IPS-20b (cell line): ENCODE data around the gene KIF1A.

ENCODE experiments used
- H3K27ac ChIP-seq: one replicate; pipeline ENCODE4 v1.5.1; 2013; ENCODE audit warnings: low read length
- H3K27me3 ChIP-seq: 2 replicates; pipeline ENCODE4 v1.6.1; 2013; ENCODE audit warnings: mild to moderate bottlenecking, low read length, inconsistent platforms; ENCODE audit not compliant: insufficient read depth
- H3K36me3 ChIP-seq: 2 replicates; pipeline ENCODE4 v1.6.1; 2013; ENCODE audit warnings: low read depth, mild to moderate bottlenecking, inconsistent platforms, low read length, moderate library complexity; ENCODE audit not compliant: insufficient read depth
- H3K4me1 ChIP-seq: 2 replicates; pipeline ENCODE4 v1.6.1; 2013; ENCODE audit warnings: mild to moderate bottlenecking, control low read depth, inconsistent platforms, low read length, moderate library complexity; ENCODE audit not compliant: insufficient read depth
- H3K4me3 ChIP-seq: 2 replicates; pipeline ENCODE4 v1.5.1; 2013; ENCODE audit warnings: mild to moderate bottlenecking, low read length, inconsistent platforms
- H3K9ac ChIP-seq: 2 replicates; pipeline ENCODE4 v1.6.1; 2013; ENCODE audit warnings: low read depth, mild to moderate bottlenecking, inconsistent platforms, low read length, moderate library complexity
- H3K9me3 ChIP-seq: 2 replicates; pipeline ENCODE4 v1.6.1; 2013; ENCODE audit warnings: mild to moderate bottlenecking, low read depth, low read length, inconsistent platforms; ENCODE audit not compliant: insufficient read depth

The KIF1A gene

DNA sequence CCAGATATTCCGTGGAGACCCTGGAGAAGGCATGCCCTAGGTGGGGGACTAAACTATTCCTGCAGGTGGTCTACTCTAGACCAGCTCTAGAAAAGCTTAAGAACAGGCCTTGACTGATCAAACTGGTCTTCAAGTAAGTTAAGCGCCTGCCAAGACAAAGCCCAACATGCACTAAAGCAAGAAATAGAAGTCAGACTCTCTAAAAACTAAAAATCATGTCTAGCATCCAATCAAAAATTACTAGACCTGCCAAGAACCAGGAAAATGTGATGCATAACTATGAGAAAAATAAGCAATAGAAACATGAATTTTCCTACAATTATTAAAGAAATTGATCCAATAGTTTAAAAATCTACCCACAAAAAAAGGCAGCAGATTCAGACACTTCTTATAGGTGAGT, 13.6 kb downstream of the KIF1A start:
- Histone ChIP-seq H3K27me3 (no peaks in the 10 kb centered on the region), H3K27ac (no peak overlapping the region), H3K9ac (no peak overlapping the region)

GRCh38 chr2:240806006-240806405, 14.0 kb downstream of the KIF1A start:
- Histone ChIP-seq H3K9me3 (no peaks in the 10 kb centered on the region), H3K9ac (no peak overlapping the region), H3K27me3 (no peaks in the 10 kb centered on the region), H3K4me1 (peaks cover 3% of the 10 kb centered on the region; the same call in 1 of the 2 replicates), H3K36me3 (peaks cover 37% of the 10 kb centered on the region; the same call in 1 of the 2 replicates), H3K4me3 (no peak overlapping the region), H3K27ac (no peak overlapping the region)

More for the DNA sequence above, 13.6 kb downstream of the KIF1A start:
- Histone ChIP-seq H3K4me1 (peaks cover 3% of the 10 kb centered on the region; the same call in 1 of the 2 replicates), H3K4me3 (no peak overlapping the region), H3K36me3 (peaks cover 37% of the 10 kb centered on the region; the same call in 1 of the 2 replicates), H3K9me3 (no peaks in the 10 kb centered on the region)

- H3K9ac ChIP-seq, result no peak overlapping the region
- peaks cover 3% of the 10 kb centered on the region; the same call in 1 of the 2 replicates for H3K4me1 ChIP-seq
- no peak overlapping the region for H3K4me3 ChIP-seq
- H3K36me3 ChIP-seq, result peaks cover 47% of the 10 kb centered on the region
- H3K27ac ChIP-seq, result no peak overlapping the region
- H3K9me3 ChIP-seq, result no peaks in the 10 kb centered on the region
- H3K27me3 ChIP-seq, result no peaks in the 10 kb centered on the region
These were observed 16.8 kb downstream of the KIF1A start for GRCh38 chr2:240803191-240803590.

- Histone ChIP-seq H3K9ac (no peak overlapping the region), H3K27me3 (no peaks in the 10 kb centered on the region), H3K27ac (no peak overlapping the region), H3K4me3 (no peak overlapping the region), H3K9me3 (no peaks in the 10 kb centered on the region), H3K4me1 (peaks cover under 1% of the 10 kb centered on the region; the same call in 1 of the 2 replicates), H3K36me3 (peaks cover 72% of the 10 kb centered on the region)
These were observed 20.8 kb downstream of the KIF1A start for GRCh38 chr2:240799033-240799820.

DNA sequence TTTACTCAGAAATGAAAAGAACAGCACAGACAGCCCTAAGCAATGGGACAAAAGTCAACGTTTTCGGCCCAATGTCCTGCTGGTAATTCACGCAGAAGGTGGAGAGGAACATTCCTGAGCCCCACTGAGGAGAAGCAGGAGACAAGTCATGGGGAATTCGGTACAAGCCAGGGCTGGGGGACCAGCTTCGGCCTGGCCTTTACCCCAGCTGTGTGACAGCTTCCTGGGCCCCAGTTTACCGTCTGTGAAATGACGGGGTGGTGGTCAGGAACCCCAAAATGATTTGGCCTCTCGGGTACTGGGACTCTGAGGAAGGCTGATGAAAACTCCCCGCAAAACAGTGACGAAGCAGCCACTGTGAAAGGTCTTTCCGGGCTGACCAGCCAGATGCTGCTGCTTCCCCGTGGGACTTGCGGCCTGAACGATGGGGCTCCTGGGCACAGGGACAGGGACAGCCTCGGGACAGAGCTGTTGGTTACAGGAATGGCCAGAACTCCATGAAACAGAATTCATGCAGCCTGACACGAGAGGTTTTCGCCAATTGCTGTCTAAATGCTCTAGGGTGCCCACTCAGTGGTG, 21.6 kb downstream of the KIF1A start:
- H3K4me3 ChIP-seq, result no peak overlapping the region
- H3K4me1 ChIP-seq, result no peaks in the 10 kb centered on the region; the same call in 1 of the 2 replicates
- H3K27ac ChIP-seq, result no peak overlapping the region
- H3K9me3 ChIP-seq, result no peaks in the 10 kb centered on the region
- H3K36me3 ChIP-seq, result peaks cover 76% of the 10 kb centered on the region
- H3K27me3 ChIP-seq, result no peaks in the 10 kb centered on the region
- no peak overlapping the region for H3K9ac ChIP-seq

DNA sequence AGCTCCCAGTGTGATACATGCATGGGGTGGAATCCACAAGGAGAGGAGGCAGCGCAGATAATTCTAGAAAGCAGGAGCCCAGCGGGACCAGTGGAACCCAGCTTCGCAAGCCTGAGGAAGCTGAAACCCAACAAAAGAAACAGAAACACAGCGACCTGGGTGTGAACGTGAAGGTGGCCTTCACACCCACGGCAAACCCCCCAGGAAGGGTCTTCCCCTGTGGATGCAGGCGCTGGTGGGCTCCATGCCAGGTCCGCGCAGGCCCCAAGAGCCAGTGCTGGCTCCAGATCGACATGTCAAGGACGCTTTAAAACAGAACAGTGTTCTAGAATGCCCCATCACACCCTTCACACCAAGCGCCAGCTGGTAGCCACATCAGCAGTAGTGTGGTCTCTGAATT, 22.1 kb downstream of the KIF1A start:
- H3K9me3 ChIP-seq, result no peaks in the 10 kb centered on the region
- no peaks in the 10 kb centered on the region; the same call in 1 of the 2 replicates for H3K4me1 ChIP-seq
- H3K9ac ChIP-seq, result no peak overlapping the region
- H3K27ac ChIP-seq, result no peak overlapping the region
- H3K36me3 ChIP-seq, result peaks cover 75% of the 10 kb centered on the region
- no peaks in the 10 kb centered on the region for H3K27me3 ChIP-seq
- no peak overlapping the region for H3K4me3 ChIP-seq

- no peaks in the 10 kb centered on the region for H3K27me3 ChIP-seq
- no peak overlapping the region for H3K4me3 ChIP-seq
- H3K4me1 ChIP-seq, result no peaks in the 10 kb centered on the region; the same call in 1 of the 2 replicates
- no peaks in the 10 kb centered on the region for H3K9me3 ChIP-seq
- no peak overlapping the region for H3K27ac ChIP-seq
- peaks cover 75% of the 10 kb centered on the region for H3K36me3 ChIP-seq
- no peak overlapping the region for H3K9ac ChIP-seq
These were observed 22.5 kb downstream of the KIF1A start for GRCh38 chr2:240797500-240797895.

DNA sequence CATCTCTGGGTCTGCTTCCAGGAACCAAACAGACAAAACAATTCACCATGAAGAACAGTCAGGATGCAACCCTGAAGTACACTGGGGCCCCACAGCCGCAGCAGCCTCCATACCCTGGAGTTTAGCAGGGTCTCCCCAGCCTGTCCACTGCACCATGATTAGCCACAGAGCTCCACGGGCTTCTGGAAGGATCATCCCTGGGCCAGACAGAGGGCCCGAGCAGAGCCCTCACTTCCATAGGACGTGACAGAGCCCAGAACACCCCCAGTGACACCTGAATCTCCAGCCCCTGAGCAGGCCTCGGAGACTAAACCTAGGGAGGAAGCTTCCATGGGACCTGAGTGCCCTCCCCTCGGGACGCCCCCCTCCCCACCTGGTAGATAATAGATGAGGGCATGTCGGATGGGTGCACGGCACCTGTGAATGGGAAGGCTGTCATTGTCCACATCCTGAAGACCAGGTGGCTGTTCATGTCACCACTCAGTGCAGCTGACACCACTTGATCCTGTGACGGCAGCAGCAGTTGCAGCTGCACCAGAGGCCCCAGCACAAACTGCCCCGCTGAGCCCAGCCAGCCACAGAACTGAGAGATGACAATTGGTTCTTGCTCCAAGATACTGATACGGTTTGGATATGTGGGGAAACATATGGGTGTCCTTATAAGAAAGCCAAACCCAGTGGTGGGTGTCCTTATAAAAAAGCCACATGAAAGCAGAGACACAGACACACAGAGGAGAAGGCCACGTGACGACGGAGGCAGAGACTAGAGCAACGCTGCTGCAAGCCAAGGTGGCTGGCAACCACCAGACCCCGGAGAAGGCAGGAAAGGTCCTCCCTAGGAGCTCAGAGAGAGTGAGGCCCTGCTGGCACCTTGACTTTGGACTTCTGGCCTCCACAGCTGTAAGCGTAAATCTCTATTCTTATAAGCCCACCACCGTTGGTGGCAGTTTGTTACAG, 23.2 kb downstream of the KIF1A start:
- Histone ChIP-seq H3K9me3 (no peaks in the 10 kb centered on the region), H3K4me3 (no peak overlapping the region), H3K36me3 (peaks cover 75% of the 10 kb centered on the region), H3K4me1 (no peaks in the 10 kb centered on the region; the same call in 1 of the 2 replicates), H3K27ac (no peak overlapping the region), H3K9ac (no peak overlapping the region), H3K27me3 (no peaks in the 10 kb centered on the region)

DNA sequence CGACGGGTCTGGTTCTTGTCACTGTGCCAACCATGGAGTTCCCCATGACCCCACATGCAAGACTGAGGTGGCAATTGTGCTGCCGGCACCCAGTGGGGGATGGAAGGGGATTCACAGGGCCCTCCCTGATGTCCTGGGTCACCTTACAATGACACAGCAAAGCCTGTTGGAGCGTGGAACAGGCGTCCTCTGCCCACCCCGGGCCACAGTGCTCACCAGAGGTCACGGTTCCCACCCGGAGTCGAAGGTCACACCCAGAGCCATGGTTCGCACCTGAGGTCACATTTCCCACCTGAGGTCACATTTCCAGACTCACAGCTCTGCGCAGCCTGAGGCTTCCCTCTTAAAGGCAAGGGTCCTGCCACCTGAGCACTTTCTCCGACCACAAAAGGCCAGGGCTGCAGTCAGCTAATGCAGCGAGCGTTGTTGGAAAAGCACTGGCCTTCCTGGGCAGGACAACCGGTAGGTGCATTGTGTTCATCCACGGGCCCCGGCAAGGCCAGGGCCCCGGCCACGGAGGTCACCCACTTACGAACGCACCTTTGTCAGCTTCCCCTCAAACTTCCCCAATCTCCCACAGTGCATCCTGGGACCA, 24.0 kb downstream of the KIF1A start:
- Histone ChIP-seq H3K9ac (no peak overlapping the region), H3K9me3 (no peaks in the 10 kb centered on the region), H3K27ac (no peak overlapping the region), H3K36me3 (peaks cover 75% of the 10 kb centered on the region), H3K4me1 (no peaks in the 10 kb centered on the region; the same call in 1 of the 2 replicates), H3K27me3 (no peaks in the 10 kb centered on the region), H3K4me3 (no peak overlapping the region)

GRCh38 chr2:240795454-240795853, 24.6 kb downstream of the KIF1A start:
- no peaks in the 10 kb centered on the region for H3K27me3 ChIP-seq
- no peak overlapping the region for H3K9ac ChIP-seq
- no peaks in the 10 kb centered on the region for H3K9me3 ChIP-seq
- no peak overlapping the region for H3K27ac ChIP-seq
- H3K4me1 ChIP-seq, result no peaks in the 10 kb centered on the region; the same call in 1 of the 2 replicates
- H3K4me3 ChIP-seq, result no peak overlapping the region
- peaks cover 74% of the 10 kb centered on the region for H3K36me3 ChIP-seq

DNA sequence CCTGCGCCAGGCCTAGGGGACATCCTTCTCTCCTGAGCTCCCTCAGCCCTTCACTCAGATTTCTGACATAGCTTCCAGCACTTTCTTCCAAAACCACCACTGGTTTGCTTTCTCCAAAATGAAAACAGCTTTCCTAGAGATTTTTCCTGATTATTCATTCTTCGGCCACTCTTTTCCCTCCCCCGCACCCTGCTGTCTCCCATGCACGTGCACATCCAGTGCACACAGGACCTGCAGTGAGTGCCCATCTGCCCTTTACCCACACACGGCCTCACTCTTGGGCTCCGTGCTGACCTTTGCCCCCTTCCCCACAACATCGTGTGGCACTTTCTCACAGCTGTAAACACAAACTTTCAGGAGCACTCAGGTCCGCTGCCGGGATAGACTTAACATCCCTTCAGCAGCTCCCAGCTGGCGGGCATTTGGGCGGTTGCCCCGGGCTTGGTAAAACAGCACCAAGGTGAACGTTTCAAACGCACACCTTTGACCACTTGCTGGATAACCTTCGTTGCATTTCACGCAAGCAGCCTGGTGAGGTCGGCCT, 25.8 kb downstream of the KIF1A start:
- no peaks in the 10 kb centered on the region for H3K27me3 ChIP-seq
- H3K27ac ChIP-seq, result no peak overlapping the region
- no peaks in the 10 kb centered on the region for H3K9me3 ChIP-seq
- H3K4me3 ChIP-seq, result no peak overlapping the region
- no peak overlapping the region for H3K9ac ChIP-seq
- peaks cover 77% of the 10 kb centered on the region for H3K36me3 ChIP-seq
- no peaks in the 10 kb centered on the region; the same call in 1 of the 2 replicates for H3K4me1 ChIP-seq
